GM18868 (cell line): ENCODE data around the gene TMEM61.
"Not testable (repeated sequence)": the region's sequence is repeated elsewhere in the genome, so short reads cannot be mapped to it uniquely, and the experiment has no call there.

ENCODE experiments used
- ATAC-seq: cut with Tn5 transposase; IDR thresholded peaks from one replicate; pipeline ENCODE4 v1.9.1; 2021; ENCODE audit warnings: mild to moderate bottlenecking, moderate library complexity; ENCODE audit not compliant: unreplicated experiment

Gene TMEM61

DNA sequence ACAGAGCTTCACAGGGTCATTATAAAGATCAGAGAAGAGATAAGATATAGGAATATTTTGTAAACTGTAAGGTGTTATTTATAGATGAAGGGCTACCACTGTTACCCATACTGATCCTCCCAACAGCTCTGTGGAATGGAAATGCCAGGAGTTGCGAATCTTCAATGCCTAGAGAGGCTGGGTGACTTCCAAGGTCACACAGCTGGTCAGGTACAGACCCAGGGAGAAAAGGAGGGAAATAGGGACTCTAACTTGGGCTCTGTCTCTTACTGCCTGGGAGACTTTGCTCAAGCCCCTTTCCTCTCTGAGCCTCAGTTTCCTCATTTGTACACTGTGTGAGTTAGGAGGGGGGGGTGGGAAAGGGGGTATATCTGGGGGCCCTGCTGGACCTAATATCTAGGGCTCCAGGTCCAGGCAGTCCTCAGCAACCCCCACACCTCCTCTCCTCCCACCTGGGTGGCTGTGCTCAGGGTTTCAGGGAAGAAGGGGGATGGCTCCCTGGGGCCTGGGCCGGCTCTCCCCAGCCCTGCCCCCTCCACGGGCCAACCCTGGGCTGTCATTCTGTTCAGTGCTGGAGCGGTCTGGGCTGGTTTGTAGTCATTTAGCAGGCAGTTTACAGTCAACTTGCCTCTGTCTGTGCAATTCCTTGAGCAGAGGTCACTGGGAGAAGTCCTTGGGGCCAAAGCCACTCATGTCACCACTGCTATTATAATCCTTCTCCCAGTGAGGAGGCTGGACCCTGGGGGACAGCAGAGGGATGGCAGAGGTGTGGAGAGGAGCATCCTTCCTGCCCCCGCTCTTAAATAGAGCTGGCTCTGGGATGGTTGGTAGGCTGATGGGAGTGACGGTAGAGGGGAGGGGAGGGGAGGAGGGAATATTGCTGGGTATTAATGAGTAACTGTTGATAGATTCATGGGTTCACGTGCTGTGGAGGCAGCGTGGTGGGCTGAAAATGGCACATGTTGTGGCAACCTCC is 20.0 kb downstream of the TMEM61 start:
- ATAC-seq = no peak

DNA sequence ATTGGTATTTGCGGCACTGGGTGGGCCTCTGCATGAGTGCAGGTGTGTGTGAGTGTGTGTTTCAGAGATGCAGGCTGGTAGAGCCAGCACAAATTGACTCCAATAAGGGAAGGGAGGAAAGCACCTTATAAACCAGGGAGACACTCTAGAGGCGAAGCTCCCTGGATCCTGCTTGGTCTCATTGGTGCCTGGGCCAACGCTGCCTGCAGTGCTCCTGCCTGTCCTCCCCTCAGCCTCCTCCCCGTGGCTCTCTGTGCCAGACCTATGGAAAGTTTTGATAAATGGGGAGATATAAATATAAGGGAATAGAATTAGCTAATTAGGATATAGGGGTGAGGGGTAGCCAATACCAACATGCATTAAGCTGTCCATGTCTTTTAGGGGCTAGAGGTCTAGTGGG is 20.9 kb downstream of the TMEM61 start:
- ATAC-seq = no peak

DNA sequence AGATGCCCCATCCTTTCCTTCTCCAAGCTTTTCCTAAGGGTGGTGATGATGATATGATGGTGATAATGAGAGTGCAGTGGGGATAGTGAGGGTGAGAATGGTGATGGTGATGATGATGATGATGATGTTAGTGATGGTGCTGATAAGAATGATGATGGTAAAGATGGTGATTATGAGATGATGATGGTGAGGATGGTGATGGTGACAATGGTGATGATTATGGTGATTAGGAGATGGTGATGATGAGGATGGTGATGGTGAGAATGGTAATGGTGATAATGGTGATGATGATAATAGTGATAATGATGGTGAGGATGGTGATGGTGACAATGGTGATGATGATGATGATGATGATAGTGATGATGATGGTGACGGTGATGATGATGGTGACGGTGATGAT is 22.3 kb downstream of the TMEM61 start:
- ATAC-seq = no peak

DNA sequence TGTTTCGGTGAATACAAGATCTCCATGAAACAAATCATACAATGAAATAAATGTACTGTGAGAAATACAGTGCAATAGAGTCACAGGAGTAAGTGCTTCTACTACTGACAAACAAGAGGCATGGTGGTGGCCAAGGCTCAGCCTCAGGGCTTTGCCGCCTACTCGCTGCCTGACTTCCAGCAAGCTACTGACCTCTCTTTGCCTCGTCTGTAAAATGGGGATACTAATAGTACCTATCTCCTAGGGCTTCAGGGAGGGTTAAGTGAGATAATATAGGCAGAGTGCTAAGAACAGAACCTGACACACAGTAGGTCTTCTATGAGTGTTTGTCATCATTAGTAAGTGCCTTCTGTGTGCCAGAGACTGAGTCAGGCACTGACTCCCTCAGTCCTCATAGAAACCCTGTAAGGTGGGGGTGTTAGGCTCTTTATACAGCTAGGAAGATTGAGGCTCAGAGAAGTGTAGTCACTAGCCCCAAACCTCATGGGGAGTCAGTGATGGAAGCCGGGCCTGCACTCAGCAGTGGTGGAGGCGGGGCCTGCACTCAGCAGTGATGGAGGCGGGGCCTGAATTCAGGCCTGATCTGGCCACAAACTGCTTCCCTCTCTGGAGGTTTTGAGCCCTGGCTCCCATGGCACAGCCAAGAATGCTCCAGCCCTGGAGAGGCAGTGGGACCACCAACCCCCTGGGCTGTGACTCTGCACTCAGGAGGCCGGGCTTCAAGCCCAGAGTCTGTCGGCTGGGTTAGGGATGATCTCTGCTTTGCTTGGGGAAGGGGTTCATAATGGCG is 25.1 kb downstream of the TMEM61 start:
- no peak for ATAC-seq

DNA sequence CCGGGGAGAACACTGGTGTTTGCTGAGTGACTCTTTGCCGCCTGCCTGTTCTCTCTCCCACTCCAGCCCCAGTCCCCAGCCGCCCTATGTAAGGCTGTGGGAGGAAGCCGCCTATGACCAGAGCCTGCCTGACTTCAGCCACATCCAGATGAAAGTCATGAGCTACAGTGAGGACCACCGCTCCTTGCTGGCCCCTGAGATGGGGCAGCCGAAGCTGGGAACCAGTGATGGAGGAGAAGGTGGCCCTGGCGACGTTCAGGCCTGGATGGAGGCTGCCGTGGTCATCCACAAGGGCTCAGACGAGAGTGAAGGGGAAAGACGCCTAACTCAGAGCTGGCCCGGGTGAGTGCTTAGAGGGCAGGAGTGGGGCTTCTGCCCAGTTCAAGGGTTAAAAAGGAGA is 26.5 kb downstream of the TMEM61 start:
- no peak for ATAC-seq

DNA sequence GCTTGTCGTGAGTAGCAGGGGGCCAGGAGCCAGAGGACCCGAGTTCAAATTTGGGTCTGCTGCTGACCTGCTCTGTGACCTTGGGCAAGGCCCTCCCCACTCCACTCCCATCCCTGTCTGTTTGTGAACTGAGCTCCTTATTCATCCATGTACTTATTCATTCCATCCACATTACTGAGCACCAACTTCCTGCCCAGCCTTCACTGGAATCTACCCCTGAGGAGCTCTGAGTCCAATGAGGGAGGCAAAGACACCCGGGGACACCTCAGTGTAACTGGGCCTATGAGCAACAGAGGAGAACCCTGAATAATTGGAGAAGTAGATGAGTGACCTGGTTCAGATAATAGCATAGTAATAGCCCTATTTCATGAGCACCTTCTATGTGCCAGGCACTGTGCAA is 27.2 kb downstream of the TMEM61 start:
- ATAC-seq = no peak

DNA sequence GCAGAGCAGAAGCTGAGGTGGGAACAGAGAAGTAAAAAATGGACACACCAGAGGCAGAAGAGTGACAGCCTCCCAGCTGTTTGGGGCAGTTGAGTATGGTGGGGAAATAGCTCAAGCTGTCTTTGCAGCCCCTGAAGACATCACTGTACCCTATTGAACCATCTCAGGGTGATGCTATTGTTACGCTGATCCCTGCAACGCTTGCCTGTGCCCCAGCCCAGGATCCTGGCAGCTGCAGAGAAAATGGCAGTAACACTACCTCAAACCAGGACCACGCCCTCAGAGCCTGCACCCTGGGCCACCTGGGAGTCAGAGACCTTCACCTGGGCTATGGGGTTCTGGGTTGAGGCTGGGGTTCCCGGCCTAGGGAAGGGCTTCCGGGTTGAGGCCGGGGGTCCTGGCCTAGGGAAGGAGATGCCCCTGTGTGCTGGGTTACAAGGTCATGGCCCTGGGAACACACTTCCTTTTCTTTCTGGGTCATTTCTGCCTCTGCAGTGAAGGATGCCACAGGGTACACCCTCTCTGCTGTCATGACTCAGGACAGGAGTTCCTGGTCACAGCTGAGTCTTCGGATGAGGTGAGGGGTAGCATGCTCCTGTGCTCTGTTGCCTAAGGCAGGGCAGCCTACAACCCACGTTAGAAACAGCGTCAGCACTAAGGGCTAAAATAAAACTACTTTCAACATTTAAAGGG is 29.9 kb downstream of the TMEM61 start:
- ATAC-seq = no peak

DNA sequence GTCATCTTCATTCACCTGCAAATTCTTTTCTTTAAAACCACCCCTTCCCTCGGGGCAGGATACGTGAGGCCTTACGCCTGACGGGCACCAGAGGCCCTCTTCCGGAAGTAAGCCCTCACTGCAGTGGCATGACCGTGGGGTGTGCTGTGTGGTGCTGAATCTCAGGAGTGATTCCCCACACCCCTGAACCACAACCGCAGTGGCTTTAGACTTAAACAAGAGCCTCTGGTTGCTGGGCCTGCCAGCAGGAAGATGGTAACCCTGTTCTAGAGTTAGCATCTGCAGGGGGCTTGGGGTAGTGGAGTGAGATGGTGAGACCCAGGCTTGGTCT is 30.4 kb downstream of the TMEM61 start:
- no peak for ATAC-seq

DNA sequence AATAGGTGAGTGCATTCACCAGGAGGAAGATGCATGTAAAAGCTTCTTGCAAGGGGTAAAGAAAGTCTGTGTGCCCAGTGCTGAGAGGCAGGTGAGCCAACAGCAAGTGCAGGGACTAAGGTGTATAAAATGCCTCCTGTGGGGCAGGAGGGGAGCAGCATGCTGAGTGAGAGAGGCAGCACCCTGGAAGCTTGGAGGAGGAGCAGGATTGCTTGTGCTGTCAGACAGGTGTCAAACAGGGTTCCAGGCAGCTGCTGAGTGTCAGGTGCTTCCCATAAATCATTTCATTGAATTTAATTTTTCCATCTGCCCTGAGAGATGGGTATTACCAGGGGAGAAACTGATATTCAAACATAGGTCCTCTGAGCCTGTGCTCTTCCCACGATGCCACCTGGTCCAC is 32.2 kb downstream of the TMEM61 start:
- no peak for ATAC-seq

DNA sequence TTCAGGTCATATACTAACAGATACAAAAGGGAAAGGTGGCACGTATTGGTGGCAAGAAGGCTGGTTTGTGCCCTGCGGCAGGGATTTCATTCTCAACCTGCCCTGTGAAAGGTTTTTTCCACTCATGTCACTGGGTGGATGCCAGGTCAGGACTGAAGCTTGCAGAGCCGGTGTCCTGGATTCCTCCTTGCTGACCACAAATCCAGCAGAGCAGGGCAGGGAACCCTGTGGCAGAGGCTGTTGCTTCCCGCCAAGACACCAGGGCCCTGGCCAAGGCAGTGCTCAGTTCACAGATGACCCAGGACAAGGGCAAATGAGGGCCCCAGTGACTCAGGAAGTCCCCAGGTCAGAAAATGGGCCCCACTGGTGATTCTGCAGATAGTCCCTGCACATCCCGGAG is 34.7 kb downstream of the TMEM61 start:
- ATAC-seq = no peak

DNA sequence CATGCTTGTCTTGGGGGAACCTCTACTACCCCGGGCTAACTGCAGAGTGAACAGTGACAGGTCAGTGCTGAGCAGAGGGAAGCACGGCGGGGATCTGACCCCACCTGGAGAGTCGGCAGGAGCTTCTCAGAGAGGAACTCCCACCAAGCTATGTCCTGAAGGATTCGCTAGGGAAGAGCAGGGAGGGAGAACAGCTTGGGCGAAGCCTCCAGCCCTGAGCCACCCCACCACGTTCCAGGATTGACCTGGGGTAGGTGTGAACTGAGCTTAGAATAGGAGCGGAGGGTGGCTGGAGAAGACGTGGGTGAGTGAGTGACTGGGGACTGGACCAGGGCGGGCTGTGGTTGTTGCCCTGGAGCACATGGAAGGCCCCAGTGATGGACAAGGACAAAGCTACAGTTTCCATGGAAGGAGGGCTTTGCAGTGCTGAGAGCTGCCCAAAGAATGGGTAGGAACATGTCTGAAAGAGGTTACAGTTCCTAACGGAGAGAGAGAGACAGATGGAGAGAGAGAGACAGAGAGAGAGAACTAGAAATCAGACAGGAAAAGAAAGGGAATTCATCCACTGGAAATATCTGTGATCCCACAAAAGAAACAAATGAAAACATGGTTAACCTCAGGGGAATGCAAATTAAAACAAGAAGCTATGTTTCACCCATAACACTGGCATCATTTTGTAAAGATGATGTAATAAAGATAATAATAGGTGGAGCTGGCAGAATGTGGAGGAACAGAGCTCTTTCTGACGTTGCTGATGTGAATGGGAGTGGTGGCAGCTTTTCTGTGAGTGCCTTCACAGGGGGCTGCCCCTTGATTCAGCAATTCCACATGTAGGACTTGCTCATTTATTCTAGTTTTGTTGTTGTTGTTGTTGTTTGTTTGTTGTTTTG is 35.5 kb downstream of the TMEM61 start:
- ATAC-seq = no peak

DNA sequence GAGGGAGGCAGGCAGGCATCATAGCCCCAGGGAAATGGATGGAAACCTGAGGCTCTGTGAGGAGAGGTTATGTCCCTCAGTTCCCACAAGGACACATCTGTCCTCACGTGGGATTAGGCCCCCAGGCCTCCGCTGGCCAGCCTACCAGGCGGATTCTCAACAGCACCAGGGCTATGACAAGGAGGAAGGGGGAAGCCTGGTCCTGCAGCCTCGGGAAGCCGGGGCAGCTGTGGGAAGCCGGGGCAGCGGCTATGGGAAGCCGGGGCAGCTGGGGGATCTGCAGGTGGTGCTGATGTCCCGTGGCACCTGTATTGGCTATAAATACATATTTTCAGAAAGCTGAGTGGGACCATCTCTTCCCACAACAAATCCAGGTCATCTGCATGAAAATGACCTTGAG is 38.0 kb downstream of the TMEM61 start:
- no peak for ATAC-seq

DNA sequence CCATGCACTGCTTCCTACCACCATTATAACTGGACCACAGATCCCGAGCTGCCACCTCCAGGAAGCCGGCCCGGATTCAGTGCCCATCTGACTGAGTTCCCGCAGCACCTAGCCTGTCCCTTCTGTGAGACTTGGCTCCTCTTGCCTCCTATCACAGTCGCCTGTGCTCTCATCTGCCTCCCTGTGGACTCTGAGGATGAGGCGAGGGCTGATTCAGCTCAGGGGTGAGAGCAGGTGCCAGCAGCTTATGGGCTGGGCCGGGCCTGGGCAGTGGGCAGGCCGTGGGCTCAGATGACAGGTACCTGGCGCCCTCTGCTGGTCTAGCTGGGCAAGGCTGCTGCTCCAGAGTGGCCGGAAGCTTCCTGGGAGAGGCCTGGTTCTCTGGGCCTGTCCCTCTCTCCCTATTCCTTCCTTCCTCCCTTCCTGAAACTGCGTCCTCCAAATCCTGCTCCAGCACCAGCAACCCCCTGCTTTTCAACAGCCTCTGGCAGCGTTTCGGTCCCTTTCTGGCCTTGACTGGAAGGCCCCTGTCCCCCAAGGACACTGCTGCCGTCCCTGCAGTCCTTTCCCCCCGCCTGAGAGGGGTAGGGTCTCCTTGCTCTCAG is 41.6 kb downstream of the TMEM61 start:
- peak; percentile 81 for ATAC-seq

DNA sequence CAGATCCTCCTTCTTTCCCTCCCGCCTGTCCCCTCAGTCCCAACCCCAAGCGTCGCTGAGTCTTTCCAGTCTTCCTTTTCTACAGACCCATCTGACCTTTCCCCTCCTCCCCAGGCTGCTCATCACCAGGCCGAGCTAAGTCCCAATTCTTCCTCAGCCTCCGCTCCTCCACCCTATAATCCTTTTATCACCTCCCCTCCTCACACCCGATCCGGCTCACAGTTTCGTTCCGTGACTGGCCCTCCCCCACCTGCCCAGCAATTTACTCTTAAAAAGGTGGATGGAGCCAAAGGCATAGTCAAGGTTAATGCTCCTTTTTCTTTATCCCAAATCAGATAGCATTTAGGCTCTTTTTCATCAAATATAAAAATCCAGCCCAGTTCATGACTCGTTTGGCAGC is 43.7 kb downstream of the TMEM61 start:
- ATAC-seq = not testable (repeated sequence)

DNA sequence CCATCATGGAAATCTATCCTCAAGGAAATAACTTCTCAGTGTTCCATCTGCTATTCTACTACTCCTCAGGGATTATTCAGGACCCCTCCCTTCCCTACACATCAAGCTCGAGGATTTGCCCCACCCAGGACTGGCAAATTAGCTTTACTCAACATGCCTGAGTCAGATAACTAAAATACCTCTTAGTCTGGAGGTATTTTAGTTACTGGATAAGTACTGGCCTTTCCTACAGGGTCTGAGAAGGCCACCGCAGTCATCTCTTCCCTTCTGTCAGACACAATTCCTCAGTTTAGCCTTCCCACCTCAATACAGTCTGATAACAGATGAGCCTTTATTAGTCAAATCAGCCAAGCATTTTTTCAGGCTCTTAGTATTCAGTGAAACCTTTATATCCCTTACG is 46.3 kb downstream of the TMEM61 start:
- not testable (repeated sequence) for ATAC-seq

DNA sequence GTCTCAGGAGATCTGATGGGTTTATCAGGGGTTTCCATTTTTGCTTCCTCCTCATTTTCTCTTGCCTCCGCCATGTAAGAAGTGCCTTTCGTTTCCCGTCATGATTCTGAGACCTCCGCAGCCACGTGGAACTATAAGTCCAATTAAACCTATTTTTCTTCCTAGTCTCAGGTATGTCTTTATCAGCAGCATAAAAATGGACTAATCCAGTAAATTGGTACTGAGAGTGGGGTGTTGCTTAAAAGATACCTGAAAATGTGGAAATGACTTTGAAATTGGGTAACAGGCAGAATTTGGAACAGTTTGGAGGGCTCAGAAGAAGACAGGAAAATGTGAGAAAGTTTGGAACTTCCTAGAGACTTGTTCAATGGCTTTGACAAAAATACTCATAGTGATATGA is 50.7 kb downstream of the TMEM61 start:
- ATAC-seq = not testable (repeated sequence)

DNA sequence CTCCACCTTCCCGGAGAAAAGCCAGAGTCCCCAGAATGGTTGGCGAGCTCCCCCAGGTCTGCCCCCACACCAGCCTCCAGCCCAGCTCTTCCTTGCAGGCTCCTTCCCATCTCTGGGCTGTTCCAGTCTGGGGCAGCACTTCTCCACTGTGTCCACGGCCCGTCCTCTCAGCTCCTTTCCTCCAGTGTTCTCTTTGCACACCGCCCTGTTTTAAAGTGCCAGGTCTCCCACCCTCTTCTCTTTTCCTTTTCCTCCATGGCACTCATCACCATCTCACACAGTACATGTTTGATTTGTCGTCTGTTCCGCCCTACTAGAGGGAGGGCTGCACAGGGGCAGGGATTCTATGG is 52.8 kb downstream of the TMEM61 start:
- ATAC-seq = no peak

DNA sequence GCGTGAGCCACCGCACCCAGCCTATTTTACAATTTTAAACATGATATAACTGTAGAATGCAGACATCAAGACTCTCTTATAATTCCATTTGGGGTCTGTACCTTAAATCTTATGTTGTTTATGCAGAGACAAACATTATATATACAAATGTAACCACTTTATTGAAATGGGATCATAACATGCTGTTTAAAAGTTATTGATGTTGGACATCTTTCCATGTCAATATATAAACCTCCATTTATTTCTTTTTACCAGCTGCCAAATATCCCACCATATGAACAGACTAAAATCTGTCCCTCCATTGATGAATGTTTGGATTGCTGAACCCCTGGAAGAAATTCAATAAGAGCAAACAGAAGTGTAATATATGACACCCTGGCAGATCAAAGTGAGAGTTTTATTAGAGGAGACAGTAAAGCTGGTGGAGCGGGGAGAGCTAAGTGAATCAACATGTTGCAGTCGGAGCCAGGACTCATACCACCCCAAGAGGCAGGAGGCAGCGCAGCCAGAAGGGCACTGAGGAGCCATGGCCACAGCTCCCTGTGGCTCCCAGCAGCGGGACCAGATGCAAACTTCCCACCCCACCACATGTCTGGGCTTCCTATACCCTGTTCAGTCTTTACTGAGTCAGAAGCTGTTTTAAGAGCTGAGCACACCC is 54.2 kb downstream of the TMEM61 start:
- no peak for ATAC-seq

DNA sequence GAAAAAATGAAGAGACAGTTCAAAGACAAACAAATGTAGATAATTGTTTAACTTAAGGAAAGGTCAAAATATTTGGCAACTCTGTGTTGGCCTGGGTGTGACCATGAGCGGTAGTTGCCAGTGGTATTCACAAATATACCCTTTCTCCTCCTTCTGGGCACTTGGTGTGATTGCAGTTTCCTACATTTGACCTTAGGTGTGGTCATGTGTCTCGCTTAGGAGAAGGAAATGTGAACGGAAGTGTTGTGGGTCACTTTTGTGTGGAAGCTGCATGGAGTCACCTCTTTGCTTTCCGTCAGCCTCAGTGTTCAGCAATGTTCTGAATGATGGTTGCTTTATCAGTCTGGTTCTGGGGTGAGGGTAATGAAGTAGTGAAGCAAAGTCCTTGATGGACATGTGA is 55.5 kb downstream of the TMEM61 start:
- ATAC-seq = no peak
